Occipital lobe (tissue), 2 donors: Measurements from ENCODE around the gene HTR3B. TPM values are rescaled to one million over a fixed set of nuclear protein-coding genes. Genes with fewer than 3 reads are reported as not detected.
"Not testable (repeated sequence)": the region's sequence is repeated elsewhere in the genome, so short reads cannot be mapped to it uniquely, and the experiment has no call there.

ENCODE experiments used
- DNase-seq: peaks from one replicate; lab custom pipeline; 2025; lab: John Stamatoyannopoulos, UW
- total RNA-seq: library from RNA; depleted of rRNA; stranded (reverse); fragments of >200 nt; gene quantifications from one replicate; pipeline ENCODE4 v1.2.3, GENCODE V29; 2014

Gene HTR3B
- total RNA-seq, 1 donor from 2014 or later = 0.31 TPM

DNA sequence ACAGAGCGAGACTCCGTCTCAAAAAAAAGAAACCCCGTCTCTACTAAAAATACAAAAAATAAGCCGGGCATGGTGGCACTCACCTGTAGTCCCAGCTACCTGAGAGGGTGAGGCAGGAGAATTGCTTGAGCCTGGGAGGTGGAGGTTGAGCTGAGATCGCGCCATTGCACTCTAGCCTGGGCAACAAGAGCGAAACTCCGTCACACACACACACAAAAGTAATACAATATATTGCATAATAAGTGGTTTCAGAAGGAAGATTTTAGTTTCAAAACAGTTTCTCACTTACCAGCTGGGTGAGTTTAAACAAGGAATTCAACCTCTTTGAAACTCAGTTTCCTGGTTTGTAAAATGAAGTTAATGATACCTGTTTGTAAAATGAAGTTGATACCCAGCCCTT is 37.7 kb downstream of the HTR3B start:
- no peak for DNase-seq

DNA sequence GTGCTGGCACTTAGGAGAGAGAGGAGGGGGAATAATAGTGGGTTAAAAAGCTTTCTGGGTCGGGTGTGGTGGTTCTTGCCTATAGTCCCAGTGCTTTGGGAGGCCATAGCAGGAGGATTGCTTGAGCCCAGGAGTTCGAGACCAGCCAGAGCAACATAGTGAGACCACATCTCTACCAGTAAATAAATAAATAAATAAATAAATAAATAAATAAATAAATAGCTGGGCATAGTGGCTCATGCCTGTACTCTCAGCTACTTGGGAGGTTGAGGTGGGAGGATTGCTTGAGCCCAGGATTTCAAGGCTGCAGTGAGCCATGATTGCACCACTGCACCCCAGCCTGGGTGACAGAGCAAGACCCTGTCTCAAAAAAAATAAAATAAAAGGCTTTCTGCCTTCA is 41.6 kb downstream of the HTR3B start:
- DNase-seq = not testable (repeated sequence)

DNA sequence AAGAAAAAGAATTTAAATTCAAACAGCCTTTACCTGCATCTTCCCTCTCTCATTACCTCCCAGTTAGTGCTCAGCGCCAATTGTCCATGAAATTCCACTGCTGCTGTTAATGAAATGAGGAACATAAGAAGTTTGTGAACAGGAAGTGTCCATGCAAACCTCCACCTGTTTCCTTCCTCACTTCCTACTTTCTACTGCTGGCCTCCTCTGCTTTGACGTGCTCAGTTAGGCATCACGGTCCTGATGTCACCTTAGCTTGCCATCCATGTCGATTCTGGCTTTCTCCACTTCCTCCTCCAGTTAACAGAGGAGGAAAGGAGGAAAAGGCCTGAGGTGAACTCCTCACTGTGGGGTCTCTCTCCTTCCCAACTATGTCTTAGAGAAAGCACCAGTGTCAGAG is 43.4 kb downstream of the HTR3B start:
- DNase-seq = no peak

DNA sequence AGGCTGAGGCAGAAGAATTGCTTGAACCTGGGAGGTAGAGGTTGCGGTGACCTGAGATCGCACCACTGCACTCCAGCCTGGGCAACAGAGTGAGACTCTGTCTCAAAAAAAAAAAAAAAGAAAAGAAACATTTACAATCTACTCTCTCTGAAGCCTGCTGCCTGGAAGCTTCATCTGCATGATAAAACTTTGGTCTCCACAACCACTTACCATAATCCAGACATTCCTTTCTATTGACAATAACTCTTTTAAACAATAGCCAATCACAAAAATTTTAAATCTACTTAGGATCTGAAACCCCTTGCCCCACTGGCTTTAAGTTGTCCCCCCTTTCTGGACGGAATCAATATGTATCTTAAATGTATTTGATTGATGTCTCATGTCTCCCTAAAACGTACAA is 45.3 kb downstream of the HTR3B start:
- no peak for DNase-seq

DNA sequence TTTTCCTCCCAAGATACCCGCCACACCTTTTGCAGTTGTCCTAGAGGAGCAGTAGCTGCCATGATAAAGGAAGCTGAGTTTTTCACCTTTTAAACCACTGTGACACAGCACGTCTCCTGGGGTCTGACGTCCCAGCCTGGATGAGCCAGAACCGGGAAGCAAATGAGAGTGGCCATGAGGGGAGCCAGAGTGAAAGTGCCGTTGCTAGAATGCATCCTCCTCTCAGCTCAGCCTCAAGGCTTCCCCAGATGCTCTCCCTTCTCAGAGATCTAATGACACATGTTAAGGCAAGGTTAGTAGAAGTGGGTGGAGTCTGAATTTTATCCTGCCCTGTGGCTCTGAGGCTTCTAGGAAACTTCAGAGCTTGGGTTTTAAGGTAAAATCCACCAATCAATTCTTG is 46.9 kb downstream of the HTR3B start:
- DNase-seq = no peak

DNA sequence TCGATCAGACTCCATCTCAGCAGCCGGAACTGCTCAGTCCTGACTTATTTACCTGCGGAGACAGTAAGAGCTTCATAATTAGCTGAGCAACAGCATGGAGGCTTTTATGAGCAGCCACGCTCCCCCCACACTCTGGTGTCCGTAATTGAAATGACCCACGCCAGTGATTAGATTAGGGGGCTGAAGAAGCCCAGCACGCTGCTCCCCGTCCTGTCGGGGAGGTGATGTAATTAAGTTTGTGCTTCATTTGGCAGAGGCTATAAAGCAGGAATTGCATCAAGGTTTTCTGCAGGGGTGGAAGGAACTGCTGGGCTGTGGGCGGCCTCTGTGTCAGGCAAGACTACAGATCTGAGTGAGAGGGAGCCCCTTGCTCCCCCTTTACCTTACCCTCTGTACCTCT is 47.5 kb downstream of the HTR3B start:
- DNase-seq = no peak

DNA sequence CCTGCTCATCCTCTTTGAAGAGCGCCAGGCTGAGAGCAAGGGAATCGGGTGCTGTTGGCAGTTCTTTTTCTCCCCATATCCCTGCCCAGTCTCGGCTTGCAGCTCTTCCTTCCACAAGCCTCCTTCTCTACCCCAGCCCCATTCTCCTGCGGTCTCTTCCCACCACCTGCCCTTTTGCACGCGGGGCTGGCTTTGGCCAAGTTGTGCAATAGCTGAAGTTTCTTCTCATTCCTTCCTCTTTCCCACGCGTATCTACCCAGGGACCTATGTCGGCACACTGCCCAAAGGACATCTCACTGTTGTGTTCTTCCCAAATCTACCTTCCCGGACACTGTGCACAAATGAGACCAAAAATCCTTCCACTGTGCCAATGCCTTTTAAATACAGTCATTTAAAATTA is 48.0 kb downstream of the HTR3B start:
- DNase-seq = no peak

DNA sequence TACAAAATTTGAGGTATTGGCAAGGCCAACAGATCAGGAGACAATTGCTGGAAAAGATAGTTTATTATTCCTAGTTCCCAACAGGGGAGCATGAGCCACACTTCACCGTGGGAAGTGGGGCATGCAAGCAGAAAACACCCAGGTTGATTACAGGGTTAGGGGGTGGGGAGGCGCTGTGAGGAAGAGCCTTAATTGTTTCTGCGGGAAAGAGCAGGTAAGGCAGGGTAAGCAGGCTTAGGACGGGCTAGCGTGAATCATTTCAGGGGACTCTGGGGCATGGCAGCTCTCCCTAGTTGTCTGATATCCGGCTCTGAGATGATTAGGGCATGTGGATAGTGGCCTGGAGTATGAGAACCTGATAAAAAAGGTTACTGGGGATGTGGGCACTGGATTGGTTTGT is 49.6 kb downstream of the HTR3B start:
- no peak for DNase-seq

DNA sequence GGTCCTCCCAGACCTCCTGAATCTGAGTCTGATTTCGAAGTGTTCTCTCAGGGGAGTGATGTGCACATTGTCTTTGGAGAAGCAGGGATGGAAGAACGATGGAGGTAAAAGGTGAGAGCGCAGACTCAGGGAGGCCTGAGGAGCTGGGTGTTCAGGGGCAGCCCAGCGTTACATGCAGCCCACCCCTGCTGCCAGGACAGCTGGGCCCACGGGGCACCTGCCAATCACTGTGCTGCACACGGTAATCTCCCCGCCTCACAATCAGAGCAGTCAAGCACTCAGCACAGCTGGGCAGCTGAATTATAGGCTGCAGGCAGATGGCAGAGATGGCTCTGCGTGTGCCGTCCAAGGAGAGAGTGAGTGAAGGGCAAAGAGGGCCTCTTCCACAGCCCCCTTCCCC is 52.4 kb downstream of the HTR3B start:
- DNase-seq = no peak

DNA sequence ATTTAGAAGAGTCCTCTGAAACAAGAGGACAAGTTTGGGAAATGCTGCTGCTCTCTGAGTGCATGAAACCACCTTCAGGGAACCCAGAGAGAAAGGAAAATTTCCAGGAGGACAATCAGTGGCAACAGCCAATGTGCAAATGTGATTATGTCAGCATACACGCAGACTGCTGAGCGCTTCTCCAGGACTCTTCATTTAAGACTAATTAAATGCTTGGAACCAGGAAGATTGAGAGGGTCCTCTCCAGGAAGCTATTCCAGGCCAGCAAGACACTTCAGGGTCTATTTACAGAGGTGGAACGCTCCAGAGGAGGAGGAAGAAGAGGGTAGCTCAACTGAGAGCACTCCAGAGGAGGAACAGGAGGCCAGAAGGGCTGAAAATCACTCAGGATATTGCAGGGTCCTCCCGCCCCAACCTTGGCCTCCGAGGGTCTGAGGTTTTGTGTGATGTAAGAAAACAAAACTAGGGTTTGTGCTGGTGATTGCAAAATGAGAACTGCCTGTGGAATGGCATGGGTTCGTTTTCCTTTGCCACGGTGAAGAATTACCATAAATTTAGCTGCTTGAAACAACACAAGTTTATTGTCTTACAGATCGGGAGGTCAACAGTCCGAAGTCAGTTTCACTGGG is 56.2 kb downstream of the HTR3B start:
- no peak for DNase-seq

DNA sequence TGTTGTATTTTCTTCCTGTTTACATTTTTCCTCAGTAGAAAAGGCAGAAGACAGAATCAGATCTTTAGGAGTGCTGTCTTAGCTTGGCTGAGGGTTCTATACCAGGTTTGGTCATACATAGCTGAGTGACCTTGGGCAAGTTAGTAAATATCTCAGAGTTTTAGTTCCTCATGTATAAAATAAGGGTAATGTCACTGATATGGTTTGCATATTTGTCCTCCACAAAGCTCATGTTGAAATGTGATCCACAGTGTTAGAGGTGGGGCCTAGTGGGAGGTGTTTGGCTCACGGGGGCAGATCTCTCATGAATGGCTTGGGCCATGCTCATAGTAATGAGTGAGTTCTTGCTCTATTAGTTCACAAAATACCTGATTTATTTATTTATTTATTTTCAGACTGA is 62.8 kb downstream of the HTR3B start:
- DNase-seq = no peak

DNA sequence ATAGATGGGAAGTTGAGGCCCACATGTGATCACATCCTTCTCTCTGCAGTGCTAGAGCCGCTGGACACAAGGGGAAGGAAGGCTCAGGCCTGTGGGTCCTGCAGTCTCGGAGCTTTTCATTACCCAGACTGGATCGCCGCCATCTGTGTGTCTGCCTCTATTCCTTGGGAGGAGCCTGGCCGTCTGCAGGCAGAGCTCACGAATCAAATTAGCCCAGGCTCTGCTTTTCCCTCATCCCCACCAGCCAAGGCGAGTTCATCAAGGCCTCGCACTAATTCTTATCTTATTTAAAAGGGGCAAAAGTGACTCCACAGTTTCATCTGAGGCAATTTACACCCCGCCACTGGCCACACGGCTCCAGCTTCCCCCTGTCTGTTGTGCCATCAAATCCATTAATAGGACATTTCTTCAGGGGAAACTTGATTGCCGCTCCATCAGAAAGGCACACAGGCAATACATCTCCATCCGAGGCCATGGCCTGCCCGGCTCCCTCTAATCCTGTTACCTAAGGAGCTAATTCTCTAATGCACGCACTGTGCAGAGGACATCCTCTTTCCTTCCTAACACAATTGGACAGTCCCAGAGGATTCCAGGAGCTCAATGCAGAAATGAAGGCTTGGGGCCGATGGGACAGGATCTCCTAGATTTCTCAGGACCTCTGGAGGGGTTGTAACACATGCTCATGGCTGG is 67.1 kb downstream of the HTR3B start:
- DNase-seq = no peak

DNA sequence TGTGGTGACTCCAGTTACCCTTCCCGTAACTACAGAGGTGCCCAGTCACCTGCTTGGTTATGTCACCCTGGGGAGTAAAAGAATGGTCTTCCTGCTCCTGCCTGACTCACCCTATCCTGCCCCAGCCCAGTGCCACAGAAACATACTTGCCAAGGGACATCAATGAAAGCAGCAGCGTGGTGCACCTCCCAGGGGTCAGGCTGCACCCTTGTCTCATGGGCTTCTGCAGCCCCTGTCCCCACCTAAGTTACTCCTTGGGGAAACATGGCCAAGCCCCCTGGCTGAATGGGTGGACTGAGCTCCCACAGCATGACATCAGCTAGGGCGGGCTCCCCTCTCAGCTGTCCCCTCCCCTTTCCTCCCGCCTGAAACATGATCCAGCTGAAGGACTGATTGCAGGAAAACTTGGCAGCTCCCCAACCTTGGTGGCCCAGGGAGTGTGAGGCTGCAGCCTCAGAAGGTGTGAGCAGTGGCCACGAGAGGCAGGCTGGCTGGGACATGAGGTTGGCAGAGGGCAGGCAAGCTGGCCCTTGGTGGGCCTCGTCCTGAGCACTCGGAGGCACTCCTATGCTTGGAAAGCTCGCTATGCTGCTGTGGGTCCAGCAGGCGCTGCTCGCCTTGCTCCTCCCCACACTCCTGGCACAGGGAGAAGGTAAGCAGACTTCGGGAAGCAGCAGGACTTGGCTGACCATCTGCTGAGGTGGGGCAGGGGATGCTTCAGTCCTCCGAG is 70.3 kb downstream of the HTR3B start, which contains the start of gene HTR3A:
TSS of gene HTR3A (plus strand) at position 368 of the 730 bp plus-strand sequence. CDS start at position 586, 218 bp downstream.
- DNase-seq = no peak

DNA sequence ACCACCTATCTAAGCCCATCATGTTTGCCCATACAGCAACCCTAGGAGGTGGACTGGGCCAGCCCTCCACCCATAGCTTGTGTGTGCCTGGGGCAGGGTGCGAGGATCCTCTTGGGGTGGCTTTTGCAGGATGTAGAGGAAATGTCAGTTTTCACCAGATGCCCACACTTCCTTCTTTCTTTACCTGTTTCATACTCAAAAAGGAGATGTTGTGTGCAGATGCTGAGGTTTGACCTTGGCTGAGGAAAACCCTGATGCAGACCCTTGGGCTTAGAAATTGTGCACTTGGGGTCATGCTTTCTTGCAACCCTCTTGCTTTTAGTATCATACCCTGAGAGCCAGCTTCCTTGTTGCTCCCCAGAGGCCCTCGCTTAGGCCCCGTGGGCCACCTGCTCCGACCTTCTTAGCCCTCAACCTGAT is 72.5 kb downstream of the HTR3B start:
- DNase-seq = no peak

DNA sequence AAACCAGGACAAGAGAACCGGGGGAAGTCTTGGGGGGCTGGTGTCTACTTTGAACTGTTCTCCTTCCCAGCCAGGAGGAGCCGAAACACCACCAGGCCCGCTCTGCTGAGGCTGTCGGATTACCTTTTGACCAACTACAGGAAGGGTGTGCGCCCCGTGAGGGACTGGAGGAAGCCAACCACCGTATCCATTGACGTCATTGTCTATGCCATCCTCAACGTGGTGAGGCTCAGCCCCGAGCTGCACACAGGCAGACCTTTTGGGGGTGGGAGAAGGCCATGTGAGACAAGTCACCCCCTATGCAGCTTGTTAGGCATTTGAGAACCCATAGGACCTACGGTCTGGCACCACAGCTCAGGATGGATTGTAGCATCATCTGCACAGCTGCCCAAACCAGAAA is 73.1 kb downstream of the HTR3B start:
- no peak for DNase-seq

DNA sequence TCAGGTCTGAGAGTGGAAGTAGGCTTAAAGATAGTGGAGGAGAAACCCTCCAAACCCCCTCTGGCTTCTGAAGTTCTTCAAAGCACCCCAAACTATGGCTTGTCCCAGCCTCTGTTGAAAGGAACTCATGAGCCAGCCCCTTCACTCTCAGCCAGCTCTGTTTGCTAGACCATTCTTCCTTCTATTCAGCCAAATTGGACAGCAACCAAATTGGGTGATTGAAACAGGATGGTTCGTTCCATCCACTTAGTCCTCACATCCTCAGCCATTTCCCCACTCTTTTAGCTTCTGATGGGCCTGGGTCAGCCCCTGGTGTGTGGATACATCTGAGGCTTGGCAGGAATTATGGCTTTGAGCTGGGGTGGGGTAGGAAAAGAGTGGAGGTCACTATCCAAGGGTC is 74.8 kb downstream of the HTR3B start:
- no peak for DNase-seq

DNA sequence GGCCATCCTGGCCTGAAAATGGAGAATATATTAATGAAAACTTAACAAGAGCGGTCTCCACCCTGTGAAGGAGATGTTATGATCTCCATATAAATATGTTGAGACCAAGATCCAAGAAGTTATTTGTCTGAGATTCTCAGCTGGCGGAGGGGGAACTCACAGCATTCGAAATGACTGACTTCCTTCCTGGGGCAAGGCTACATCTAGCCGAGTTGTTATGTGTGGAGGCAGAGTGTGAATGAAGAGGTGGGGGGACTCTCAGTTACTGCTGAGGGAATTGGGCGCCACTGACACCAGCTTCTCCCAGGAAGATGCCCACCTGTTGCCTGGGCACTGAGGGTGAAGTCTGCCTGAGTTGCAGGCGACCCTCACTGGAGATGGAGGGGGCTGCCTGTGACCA is 76.2 kb downstream of the HTR3B start:
- DNase-seq = no peak

DNA sequence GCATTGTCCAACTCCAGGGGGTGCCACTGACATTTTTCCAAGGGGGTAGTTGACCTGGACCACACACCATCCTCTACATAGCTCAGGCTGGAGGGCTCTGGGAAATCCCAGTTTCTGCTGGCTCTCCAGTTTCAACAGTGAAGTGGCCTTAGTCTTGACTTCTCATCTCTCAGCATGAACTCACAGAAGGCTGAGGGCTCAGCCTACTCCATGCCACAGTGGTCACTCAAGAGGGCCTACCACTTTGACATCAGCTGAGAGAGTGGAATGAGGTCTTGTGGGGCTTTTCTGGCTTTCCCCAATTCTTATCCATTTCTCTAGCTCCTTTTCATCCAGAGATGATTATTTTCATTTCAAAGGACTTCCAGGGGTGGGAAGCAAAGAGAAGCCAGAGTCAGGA is 77.7 kb downstream of the HTR3B start:
- no peak for DNase-seq

DNA sequence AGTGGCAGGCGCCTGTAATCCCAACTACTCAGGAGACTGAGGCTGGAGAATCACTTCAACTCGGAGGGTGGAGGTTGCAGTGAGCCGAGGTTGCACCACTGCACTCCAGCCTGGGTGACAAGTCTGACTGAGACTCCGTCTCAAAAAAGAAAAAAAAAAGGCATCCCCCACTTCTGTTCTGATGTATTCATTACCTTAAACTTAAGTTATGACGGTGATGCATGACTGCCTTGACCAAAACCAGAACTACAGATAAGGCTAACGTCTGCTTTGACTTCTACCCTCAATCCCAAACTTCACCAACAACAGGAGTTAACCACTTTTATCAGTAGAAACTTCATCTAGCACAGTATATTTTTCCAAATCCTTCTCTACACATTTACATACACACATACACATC is 80.2 kb downstream of the HTR3B start:
- DNase-seq = no peak

DNA sequence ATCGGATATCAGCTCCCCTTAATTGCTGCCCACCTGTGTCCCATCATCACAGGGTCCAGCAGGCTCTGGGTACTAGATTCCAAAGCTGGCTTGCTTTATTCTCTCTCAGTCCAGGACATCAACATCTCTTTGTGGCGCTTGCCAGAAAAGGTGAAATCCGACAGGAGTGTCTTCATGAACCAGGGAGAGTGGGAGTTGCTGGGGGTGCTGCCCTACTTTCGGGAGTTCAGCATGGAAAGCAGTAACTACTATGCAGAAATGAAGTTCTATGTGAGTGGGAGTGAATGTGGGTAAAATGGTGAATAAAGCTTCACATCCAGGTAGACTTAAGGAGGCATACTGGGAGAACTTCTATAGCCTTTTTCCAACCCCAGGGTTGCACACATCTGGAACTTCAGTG is 81.3 kb downstream of the HTR3B start:
- DNase-seq = no peak

DNA sequence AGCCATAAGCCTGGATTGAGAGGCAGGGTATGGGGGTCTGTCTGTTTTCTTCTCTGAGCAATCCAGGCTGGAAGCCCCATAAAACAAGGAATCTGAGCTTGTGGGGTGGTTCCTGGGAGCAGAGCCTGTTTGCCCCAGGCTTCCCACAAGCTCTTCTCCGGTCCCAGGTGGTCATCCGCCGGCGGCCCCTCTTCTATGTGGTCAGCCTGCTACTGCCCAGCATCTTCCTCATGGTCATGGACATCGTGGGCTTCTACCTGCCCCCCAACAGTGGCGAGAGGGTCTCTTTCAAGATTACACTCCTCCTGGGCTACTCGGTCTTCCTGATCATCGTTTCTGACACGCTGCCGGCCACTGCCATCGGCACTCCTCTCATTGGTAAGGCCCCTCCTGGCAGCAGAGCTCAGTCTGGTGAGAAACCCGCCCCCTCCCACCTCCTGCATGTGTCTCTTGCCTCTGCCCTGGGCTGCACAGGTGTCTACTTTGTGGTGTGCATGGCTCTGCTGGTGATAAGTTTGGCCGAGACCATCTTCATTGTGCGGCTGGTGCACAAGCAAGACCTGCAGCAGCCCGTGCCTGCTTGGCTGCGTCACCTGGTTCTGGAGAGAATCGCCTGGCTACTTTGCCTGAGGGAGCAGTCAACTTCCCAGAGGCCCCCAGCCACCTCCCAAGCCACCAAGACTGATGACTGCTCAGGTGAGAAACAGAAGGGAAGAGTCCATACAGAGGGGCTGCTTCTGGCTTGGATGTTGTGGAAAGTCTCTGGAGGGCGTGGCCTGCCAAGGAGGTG is 82.0 kb downstream of the HTR3B start:
- no peak for DNase-seq

DNA sequence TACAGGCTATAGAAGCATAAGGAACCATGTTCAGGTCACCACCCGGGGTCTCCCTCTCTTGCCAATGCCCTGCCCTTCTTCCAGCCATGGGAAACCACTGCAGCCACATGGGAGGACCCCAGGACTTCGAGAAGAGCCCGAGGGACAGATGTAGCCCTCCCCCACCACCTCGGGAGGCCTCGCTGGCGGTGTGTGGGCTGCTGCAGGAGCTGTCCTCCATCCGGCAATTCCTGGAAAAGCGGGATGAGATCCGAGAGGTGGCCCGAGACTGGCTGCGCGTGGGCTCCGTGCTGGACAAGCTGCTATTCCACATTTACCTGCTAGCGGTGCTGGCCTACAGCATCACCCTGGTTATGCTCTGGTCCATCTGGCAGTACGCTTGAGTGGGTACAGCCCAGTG is 84.8 kb downstream of the HTR3B start:
- DNase-seq = peak; percentile 5
